GM18519 (cell line): Measurements from ENCODE around the gene PPP6R1.
"Not testable (repeated sequence)": the region's sequence is repeated elsewhere in the genome, so short reads cannot be mapped to it uniquely, and the experiment has no call there.

Source experiments
- ATAC-seq: cut with Tn5 transposase; IDR thresholded peaks from one replicate; pipeline ENCODE4 v1.9.1; 2021; ENCODE audit warnings: mild to moderate bottlenecking, moderate library complexity; ENCODE audit not compliant: unreplicated experiment, low FRiP score

Gene PPP6R1

DNA sequence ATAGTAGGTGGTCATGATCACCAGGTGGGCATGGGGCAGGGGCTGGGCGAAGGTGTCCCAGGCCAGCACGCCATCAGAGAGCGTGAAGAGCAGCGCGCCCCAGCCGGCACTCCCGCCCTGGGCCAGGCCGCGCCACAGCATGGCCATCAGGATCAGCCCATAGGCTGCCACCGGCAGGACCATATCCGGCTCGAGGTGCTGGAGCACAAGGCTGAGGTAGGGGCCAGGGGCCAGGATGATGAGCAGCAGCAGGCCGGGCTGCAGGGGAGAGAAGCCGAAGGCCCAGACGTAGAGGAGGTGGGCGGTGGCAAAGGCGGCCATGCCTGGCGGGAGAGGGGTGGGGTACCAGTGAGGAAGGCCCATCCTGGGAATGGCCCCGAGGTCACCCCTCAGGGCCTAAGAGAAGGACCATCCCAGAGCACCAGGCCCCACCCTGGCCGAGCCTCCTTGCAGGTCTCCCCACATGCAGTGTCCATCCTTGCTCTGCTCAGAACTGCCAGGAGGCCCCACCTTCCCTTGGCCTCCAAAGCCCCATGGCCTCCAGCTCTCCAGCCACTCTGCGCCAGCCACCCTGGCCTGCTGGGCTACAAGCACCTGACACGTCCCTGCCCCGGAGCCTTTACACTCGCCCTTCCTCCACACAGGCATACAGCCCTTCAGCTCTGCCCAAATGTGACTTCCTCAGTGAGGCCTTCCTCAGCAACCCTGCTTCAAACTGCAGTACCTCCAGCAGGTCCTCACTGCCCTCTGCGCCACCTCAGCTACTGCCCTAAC is 31.4 kb downstream of the PPP6R1 start:
- ATAC-seq = no peak

DNA sequence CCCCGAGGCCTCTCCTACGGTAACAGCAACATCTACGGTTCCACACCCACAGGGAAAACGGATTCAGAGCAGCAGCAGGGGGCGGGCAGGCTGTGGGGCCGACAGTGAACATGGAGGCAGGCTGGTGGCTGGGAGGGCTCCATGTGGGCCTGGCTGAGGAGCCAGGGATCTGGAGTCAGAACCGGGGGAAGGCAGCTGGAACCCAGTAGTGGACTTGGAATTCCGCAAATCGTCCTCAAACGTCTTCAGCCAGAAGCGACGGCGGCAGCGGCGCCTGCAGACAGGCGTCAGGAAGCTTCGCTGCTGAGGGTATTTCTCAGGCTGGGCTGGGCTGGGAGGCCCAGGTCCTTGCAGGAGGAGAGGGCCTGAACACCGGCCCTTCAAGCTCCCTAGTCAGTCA is 32.0 kb downstream of the PPP6R1 start:
- ATAC-seq = no peak

DNA sequence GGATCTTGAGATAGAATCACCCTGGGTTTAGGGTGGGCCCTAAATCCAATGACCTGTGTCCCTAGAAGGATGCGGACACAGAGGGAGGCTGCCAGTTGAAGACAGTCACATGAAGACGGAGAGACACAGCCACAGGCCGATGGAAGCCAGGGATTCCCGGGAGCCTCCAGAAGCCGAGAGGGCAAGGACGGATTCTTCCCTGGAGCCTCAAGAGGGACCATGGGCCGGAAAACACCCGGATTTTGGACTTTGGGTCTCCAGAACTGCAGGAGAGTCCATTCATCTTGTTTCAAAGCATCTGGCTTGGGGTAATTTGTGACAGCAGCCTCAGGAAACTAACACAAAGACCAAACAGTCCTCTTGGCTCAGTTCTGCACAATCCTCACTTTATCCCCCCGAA is 32.5 kb downstream of the PPP6R1 start:
- no peak for ATAC-seq

DNA sequence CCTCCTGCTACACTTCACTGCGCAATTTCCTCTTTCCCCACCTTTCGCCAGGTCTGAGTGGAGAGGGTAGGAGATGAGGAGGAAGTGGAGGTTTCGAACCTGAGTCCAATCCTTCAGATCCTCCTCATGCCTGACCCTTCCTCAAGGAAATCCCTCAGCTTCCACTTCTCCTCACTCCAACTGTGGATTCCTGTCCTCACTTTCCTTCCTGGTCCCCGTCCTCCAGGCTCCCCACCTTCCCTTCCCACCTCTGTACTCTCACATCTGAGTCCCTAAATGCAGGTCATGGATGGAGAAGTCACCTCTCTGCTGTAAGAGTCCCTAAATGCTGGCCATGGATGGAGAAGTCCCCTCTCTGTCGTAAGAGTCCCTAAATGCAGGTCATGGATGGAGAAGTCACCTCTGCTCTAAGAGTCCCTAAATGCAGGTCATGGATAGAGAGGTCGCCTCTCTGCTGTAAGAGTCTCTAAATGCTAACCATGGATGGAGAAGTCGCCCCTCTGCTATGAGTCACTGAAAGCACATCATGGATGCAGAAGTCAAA is 33.3 kb downstream of the PPP6R1 start:
- no peak for ATAC-seq

DNA sequence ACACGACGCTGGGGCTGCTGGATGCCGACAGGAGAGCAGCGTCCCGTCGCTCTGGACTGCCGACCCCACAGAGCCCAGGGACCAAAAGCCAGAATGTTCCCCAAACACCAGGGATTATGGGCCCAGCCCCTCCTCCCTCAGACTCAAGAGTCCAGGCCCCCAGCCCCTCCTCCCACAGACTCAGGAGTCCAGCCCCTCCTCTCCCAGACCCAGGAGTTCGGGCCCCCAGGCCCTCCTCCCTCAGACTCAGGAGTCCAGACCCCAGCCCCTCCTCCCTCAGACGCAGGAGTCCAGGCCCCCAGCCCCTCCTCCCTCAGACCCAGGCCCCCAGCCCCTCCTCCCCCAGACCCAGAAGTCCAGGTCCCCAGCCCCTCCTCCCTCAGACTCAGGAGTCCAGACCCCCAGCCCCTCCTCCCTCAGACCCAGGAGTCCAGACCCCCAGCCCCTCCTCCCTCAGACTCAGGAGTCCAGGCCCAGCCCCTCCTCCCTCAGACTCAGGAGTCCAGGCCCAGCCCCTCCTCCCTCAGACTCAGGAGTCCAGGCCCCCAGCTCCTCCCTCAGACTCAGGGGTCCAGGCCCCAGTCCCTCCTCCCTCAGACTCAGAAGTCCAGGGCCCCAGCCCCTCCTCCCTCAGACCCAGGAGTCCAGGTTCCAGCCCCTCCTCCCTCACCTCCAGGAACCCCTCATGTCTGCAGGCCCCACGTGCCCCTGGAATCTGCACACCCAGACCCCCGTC is 34.0 kb downstream of the PPP6R1 start:
- ATAC-seq = not testable (repeated sequence)

DNA sequence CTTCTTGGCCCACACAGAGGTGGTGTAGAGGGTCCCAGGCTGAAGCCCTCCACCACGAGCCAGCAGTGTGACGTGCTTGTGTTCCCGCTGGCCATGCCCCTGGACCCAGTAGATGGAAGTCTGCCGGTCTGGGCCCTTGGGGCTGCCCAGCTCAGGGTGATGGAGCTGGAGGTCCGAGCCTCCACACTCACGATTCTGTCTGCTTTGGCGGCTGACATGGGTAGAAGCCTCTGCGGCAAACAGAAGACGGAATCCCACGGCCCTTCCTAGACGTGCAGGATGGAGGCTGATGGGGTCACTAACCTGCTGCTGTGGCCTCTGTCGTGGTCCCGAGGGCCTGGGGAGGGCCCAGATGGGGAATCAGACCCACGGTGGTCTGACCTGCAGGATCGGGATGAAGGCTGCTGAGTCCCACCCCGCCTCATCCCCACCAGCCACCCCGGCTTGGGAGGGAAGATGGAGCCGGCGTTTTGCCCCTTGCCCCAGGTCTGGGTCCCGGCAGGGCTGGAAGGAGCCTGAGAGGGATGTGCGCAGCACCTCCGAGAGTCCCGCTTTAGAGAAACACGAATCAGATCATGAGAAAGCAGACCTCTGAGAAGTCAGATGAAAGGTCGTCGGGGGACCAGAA is 34.7 kb downstream of the PPP6R1 start:
- no peak for ATAC-seq

DNA sequence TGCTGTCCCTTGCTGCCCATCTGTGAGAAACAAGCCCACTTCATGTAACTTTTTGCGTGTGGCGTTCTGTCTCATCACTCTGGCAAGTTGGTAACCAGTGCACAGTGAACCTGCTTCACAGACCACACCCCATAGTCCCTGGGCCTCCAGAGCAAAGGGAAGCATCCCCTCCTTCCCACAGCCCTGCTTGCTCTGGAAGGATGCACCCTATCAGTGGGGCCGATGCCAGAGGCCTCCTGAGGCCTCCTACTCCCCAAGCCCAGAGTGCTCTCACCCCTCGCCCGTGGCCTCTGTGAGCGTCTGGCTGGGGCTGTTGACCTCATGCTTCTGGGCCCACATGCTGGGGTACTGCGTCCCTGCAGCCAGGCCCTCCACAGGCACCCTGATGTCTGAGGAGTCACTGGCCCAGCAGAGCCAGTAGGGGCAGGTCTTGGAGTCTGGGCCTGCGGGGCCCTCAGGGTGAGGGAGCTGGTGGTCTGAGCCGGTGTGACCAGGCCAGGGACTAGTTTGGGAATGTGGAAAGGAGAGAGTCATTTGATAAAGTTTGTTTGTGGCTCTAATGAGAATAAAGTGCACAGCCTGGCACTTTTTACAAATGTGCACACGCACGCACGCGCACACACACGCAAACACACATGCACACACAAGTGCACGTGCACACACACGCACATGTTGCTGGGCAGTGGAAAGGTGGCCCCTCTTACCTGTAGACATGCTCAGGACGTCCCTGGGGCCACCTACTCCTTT is 35.4 kb downstream of the PPP6R1 start:
- ATAC-seq = no peak

DNA sequence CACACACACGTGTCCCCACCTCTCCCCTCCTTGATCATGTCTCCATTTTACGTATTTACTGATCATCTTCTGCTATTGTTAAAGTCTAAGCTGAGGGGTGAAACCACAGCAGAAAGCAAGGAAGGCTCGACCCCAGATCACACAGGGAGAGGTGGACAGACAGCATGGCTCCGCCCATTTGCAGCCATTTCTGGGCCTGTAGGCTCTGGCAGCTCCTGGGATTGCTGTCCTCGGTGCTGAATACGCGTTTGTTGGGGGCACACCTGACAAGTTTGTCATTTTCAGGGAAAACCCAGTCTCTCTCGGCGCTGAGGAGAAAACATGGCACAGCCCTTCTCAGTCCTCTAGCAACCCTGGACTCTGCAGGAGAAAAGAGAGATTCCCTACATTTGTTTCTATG is 38.3 kb downstream of the PPP6R1 start:
- no peak for ATAC-seq

DNA sequence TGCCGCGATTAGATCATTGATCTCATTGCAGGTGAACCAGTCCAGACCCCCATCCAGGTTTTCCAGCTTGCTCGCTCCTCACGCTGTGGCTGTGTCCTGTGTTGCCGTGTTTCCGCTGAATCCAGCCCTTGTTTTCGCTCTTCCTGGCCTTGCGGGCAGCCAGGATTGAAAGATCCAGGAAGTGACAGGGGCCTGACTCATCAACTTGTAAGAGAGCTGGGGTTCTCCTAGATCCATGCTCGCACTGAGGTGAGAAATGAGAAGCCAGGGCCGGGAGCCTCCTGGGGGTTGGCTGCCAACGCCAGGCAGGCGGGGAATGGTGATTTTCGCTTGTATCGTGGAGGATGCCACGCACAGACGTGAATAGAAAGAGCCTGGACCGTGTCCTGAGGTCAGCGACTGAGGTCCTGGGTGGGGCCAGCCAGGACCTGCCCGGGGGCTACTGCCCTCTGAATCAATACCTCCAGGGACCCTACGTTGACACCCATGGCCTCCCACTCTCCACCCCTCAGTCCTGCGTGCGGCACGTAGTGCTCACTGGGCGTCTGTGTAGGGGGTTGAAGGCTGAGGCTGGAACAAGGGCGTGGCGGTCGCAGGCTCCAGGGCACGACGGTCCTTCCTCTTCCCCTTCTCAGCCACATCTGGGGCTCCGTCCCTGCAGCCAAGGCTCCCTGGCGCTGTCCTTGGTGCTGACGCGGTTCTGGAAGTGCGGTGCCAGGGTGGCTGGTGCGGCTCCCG is 42.2 kb downstream of the PPP6R1 start:
- no peak for ATAC-seq

DNA sequence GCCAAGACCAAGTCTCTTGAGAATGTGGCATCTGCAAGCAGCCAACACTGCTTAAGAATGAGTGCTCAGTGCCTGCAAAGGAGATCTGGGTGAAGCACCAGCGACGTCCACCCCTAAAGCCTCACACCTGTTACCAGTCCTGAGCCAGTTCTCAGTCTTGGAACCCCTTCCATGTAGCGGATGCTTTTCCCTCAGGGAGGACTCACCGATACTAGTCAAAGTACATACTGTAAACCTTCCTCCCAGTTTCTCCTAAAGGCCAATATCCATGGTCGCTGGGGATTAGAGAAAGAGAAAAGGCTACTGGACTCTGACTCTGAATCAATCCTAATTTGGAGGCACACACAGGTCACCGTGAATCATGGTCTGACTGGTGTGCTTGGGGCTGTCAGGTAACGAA is 45.3 kb downstream of the PPP6R1 start:
- no peak for ATAC-seq

DNA sequence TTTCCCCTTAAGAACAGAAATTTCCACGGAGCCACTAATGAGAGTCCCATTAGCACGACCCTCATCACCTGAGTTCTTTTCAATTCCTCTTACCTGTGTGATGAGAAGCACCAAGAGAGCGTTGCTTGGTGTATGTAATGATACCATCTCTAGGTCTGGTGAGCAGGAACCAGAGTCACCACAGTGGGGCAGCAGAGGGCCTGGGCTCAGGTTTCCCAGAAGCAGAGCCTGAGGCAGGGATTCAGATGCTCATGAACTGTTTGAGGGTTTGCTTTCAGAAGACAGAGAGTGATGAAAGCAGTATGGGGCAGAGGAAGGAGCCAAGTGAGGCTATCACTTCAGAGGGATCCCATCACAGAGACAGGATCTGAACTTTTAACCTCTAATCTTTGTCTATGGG is 46.4 kb downstream of the PPP6R1 start:
- ATAC-seq = no peak

DNA sequence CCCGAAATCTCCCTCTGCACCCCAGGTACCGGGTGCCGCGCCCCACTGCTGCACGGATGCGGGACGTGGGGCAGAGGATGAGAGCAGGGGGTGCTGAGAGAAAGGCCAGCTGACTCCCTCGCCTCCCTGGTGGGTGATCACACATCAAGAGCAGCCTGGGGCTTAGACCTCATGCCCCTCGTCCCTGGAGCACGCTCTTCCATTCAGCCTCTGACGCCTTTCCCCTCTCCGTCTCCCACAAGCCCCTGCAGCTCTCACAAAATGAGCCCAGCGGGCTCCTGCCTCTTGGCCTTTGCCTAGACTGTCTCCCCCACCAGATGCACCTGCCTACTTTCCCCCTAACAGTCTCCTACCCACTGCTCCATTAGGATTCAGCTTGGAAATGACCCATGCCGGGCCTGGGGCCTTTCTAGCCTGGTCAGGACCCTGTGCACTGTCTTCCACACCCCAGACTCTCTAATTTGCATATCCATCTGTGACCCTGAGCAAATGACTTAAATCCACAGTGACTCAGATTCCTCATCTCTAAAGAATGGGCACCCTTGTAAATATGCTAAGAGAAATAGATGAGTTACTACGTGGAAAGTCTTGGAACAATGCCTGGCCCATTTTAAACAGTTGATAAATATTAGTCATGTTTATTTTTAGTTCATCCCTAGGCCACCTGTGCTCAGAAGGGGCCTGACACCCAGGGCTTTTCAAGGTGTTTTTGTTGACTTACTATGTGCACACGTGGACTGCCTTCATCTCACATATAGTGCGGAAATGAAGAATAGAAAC is 48.9 kb downstream of the PPP6R1 start:
- ATAC-seq = no peak

DNA sequence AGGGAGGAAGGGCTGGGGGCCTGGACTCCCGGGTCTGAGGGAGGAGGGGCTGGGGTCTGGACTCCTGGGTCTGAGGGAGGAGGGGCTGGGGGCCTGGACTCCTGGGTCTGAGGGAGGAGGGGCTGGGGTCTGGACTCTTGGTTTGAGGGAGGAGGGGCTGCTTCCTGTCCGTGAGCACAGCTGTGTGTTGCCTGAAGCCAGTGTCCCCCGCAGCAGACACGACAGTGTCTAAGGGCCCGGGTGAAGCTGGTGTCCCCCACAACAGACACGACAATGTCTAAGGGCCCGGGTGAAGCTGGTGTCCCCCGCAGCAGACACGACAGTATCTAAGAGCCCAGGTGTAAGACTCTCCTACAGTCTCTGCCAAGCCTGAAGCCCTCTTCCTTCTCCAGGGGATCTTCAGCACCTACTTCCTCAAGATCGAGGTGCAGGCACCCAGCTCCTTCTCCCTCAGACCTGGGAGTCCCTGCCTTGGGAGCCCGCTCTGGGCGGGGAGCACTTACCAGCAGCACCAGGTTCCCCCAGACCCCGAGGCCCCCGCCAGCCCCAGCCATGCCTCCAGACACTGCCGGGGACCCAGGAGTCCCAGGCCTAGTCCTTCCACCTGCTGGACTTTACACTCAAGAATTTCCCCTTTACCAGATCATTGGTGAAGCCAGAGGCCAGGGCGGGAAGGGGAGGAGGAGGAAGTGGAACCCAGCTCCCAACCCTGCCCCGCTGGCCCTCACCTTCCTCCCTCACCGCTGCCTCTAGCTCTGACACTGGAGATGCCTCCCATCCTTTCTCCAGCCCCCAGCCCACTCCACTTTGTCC is 49.7 kb downstream of the PPP6R1 start, which contains the start of gene PTPRH:
PTPRH (minus strand) TSS at position 622 of the 813 bp plus-strand sequence; CDS start at position 554, 68 bp downstream.
- ATAC-seq = no peak

DNA sequence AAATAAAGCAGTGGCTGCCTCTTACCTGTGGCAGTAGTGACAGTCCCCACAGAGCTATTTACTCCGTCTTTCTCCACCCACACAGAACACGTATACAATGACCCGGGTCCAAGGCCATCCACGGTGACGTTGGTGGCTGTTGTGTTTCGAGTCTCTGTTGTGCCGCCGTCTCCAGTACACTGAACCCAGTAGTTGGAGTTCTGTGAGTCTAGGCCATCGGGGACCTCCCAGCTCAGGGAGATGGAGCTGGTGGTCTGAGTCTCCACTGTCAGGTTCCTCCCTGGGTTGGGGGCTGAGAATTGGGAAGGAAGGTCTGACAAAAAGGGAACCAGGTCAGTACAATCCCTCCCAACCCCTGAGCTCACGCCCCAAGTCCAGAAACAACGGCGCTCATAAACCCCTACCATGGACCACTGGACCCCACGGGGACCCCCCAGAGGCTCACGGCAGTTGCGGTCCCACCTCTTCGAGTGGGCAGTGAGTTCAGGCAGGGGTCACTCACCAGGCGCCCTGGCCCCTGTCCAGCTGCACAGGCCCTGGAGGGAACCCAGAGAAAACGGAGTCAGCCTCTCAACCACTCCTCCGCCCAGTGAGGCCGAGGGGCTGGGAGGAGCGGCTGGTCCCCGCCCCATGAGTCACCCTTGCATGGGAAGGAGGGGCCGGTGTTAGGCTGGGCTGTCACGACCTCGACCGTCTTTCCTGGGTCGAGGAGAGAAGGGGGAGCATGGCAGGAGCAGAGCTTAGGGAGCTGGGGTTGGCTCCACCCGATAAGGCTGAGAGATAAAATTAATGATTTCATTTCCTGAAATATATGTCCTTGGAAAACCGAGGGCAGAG is 51.9 kb downstream of the PPP6R1 start:
- no peak for ATAC-seq

DNA sequence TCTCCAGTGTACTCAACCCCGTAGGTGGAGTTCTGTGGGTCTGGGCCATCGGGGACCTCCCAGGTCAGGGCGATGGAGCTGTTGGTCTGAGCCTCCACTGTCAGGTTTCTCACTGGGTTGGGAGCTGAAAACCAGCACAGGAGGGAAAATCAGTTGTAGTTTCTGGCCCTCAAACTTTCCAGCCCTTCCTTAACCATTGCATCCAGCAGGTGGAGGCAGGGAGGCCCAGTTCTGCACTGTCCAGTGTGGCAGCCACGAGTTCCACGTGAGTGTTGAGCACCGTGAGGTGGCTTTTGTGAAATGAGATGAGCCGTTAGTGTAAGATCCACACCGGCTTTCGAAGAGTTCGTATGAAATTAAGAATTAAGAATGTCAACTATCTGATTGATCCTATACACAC is 56.6 kb downstream of the PPP6R1 start:
- not testable (repeated sequence) for ATAC-seq

DNA sequence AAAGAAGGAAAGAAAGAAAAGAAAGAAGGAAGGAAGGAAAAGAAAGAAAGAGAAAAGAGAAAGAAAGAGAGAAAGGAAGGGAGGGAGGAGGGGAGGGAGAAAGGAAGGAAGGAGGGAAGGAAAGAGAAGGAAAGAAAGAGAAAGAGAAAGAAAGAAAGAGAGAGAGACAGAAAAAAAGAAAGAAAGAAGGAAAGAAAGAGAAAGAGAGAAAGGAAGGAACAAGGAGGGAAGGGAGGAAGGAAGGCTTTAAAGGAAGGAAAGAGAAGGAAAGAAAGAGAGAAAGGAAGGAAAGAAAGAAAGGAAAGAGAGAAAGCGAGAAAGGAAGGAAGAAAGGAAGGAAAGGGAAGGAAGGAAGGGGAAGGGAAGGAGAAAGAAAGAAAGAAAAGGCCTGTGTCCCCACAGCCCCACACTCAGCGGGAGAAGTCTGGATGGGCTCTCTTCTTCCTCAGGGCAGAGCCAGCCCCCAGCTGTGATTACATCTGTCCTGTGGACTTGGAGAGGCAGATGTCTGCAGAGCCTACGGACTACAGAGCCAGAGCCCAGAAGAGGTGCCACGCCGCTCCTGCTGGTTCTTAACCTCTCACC is 59.1 kb downstream of the PPP6R1 start:
- no peak for ATAC-seq

DNA sequence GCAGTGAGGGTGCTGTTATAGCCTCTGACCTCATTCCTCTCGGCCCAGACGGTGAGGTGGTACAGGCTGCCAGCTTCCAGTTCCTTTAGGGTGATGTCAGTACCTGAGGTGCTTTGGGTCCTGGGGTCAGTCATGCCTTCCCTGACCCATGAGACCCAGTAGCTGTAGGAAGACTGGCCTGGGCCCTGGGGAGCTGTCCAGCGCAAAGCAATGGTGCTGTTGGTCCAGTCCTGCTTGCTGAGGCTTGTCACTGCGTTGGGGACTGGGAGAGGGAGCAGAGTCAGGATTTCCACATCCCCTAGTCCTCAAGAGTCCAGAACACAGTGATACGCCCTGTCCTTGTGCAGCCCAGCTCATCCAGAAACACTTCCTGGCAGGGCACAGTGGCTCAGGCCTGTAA is 60.2 kb downstream of the PPP6R1 start:
- ATAC-seq = no peak
